Stimulated activated CD8-positive, alpha-beta memory T cell treated with anti-CD3 and anti-CD28 coated beads, Interleukin-12 subunit alpha, Interleukin-12 subunit beta, amount 100 ng/mL, for 1 hour (primary cell): ENCODE measurements around the gene XPC.
"Not testable (repeated sequence)": the region's sequence is repeated elsewhere in the genome, so short reads cannot be mapped to it uniquely, and the experiment has no call there.

ENCODE experiments used
- DNase-seq: peaks from one replicate; pipeline ENCODE4 v3.0.0-alpha.2; 2020; ENCODE audit warnings: low read depth

Gene XPC

GRCh38 chr3:14178247-14179113 lies at the start of gene XPC, which contains the start of gene LSM3:
TSS of gene XPC (minus strand) at chr3:14178601. CDS start at chr3:14178568, 33 bp downstream.
TSS of gene LSM3 (plus strand) at chr3:14178817. CDS start at chr3:14178861, 44 bp downstream.
- peak; percentile 96 for DNase-seq

- no peak for DNase-seq
Measured at GRCh38 chr3:14227856-14228255, 49.5 kb upstream of the XPC start.

GRCh38 chr3:14226351-14226750 lies 48.0 kb upstream of the XPC start:
- not testable (repeated sequence) for DNase-seq

GRCh38 chr3:14225421-14225820 lies 47.0 kb upstream of the XPC start:
- DNase-seq, result no peak

- no peak for DNase-seq
Measured at GRCh38 chr3:14224895-14225294, 46.5 kb upstream of the XPC start.

- DNase-seq, result no peak
Measured at GRCh38 chr3:14223595-14223994, 45.2 kb upstream of the XPC start.

- DNase-seq, result no peak
Measured at GRCh38 chr3:14222900-14223594, 44.6 kb upstream of the XPC start.

GRCh38 chr3:14222457-14222856 lies 44.1 kb upstream of the XPC start:
- DNase-seq, result no peak

GRCh38 chr3:14221902-14222301 lies 43.5 kb upstream of the XPC start:
- DNase-seq, result no peak

GRCh38 chr3:14220933-14221332 lies 42.5 kb upstream of the XPC start:
- DNase-seq, result no peak

GRCh38 chr3:14218355-14218754 lies 40.0 kb upstream of the XPC start:
- DNase-seq, result no peak

GRCh38 chr3:14216257-14217048 lies 38.1 kb upstream of the XPC start:
- DNase-seq, result no peak

GRCh38 chr3:14214764-14215163 lies 36.4 kb upstream of the XPC start:
- DNase-seq, result no peak

GRCh38 chr3:14213066-14213774 lies 34.8 kb upstream of the XPC start:
- DNase-seq, result no peak

GRCh38 chr3:14212032-14212431 lies 33.6 kb upstream of the XPC start:
- no peak for DNase-seq

GRCh38 chr3:14211621-14212020 lies 33.2 kb upstream of the XPC start:
- no peak for DNase-seq

GRCh38 chr3:14210843-14211594 lies 32.6 kb upstream of the XPC start:
- no peak for DNase-seq

GRCh38 chr3:14210290-14210688 lies 31.9 kb upstream of the XPC start:
- no peak for DNase-seq

- DNase-seq, result no peak
Measured at GRCh38 chr3:14209581-14210289, 31.3 kb upstream of the XPC start.

- no peak for DNase-seq
Measured at GRCh38 chr3:14208977-14209394, 30.6 kb upstream of the XPC start.
